IMR-90 (cell line): ENCODE measurements around the gene BBIP1. TPM values are rescaled to one million over a fixed set of nuclear protein-coding genes. Genes with fewer than 3 reads are reported as not detected.

Experiments used
- ATAC-seq: fragments of 200-7000 bp; cut with Tn5 transposase; 2 replicates; pipeline ENCODE4 v1.9.1; 2020; ENCODE audit warnings: low read depth, mild to moderate bottlenecking, moderate library complexity
- BruUV-seq: library from RNA; stranded (reverse); fragments of 400-500 nt; replicated peaks from 2 replicates; lab custom pipeline; 2021; lab: Mats Ljungman, UMichigan
- CTCF ChIA-PET: fragments of 300-600 bp; formaldehyde crosslinking; extraction: SDS; loops from one replicate; lab custom pipeline; 2021; ENCODE audit warnings: antibody characterized with exemption; lab: Yijun Ruan, JAX
- POLR2A ChIA-PET: fragments of 300-600 bp; sonication (Branson Sonifier 250); formaldehyde crosslinking; loops from one replicate; lab custom pipeline; 2022; ENCODE audit warnings: antibody characterized with exemption; ENCODE audit not compliant: unreplicated experiment; lab: Charles Lee
- DNase-seq: peaks from one replicate; pipeline ENCODE4 v3.0.0; 2013
- H2AFZ ChIP-seq: replicated peaks from 2 replicates; pipeline ENCODE3; 2013; ENCODE audit warnings: low read length, mild to moderate bottlenecking; ENCODE audit not compliant: poor library complexity
- H2AK5ac ChIP-seq: 2 replicates; pipeline ENCODE4 v1.6.1; 2013; ENCODE audit warnings: low read depth, low read length, inconsistent platforms
- H2AK9ac ChIP-seq: replicated peaks from 2 replicates; pipeline ENCODE3; 2013; ENCODE audit warnings: mild to moderate bottlenecking, low read depth, low read length, moderate library complexity; ENCODE audit not compliant: poor library complexity
- H2BK120ac ChIP-seq: 2 replicates; pipeline ENCODE4 v1.6.1; 2013; ENCODE audit warnings: low read depth, low read length, inconsistent platforms
- H2BK15ac ChIP-seq: 3 replicates; pipeline ENCODE4 v1.6.1; 2013; ENCODE audit warnings: low read depth, low read length, inconsistent platforms
- H2BK20ac ChIP-seq: 2 replicates; pipeline ENCODE4 v1.6.1; 2013; ENCODE audit warnings: low read depth, mild to moderate bottlenecking, inconsistent platforms, low read length, moderate library complexity
- H2BK5ac ChIP-seq: 2 replicates; pipeline ENCODE4 v1.6.1; 2013; ENCODE audit warnings: mild to moderate bottlenecking, low read depth, low read length, inconsistent platforms; ENCODE audit not compliant: poor library complexity, severe bottlenecking
- H3K14ac ChIP-seq: replicated peaks from 2 replicates; pipeline ENCODE4 v1.6.1; 2013; ENCODE audit warnings: low read depth, low read length, inconsistent platforms
- H3K18ac ChIP-seq: 2 replicates; pipeline ENCODE4 v1.6.1; 2013; ENCODE audit warnings: low read depth, low read length, control low read depth
- H3K23ac ChIP-seq: 2 replicates; pipeline ENCODE4 v1.6.1; 2013; ENCODE audit warnings: low read depth, low read length, inconsistent platforms
- H3K27ac ChIP-seq: 2 replicates; pipeline ENCODE4 v1.5.1; 2013; ENCODE audit warnings: mild to moderate bottlenecking, control low read depth, low read length; ENCODE audit not compliant: insufficient read depth
- H3K27me3 ChIP-seq: 2 replicates; pipeline ENCODE4 v1.6.1; 2013; ENCODE audit warnings: low read length; ENCODE audit not compliant: control insufficient read depth, insufficient read depth
- H3K36me3 ChIP-seq: 2 replicates; pipeline ENCODE4 v1.6.1; 2013; ENCODE audit warnings: low read length, mixed read lengths; ENCODE audit not compliant: control insufficient read depth, insufficient read depth
- H3K4ac ChIP-seq: 2 replicates; pipeline ENCODE4 v1.6.1; 2013; ENCODE audit warnings: low read depth, low read length, inconsistent platforms
- H3K4me1 ChIP-seq: 2 replicates; pipeline ENCODE4 v1.6.1; 2013; ENCODE audit warnings: low read length, mixed read lengths; ENCODE audit not compliant: control insufficient read depth, insufficient read depth
- H3K4me2 ChIP-seq: 2 replicates; pipeline ENCODE4 v1.6.1; 2013; ENCODE audit warnings: low read depth, mild to moderate bottlenecking, control low read depth, low read length, moderate library complexity
- H3K4me3 ChIP-seq: 2 replicates; pipeline ENCODE4 v1.5.1; 2013; ENCODE audit warnings: low read depth, mild to moderate bottlenecking, control low read depth, low read length, moderate library complexity; ENCODE audit not compliant: insufficient read depth
- H3K56ac ChIP-seq: 2 replicates; pipeline ENCODE4 v1.6.1; 2013; ENCODE audit warnings: low read length, inconsistent platforms; ENCODE audit not compliant: insufficient read depth; ENCODE audit errors: extremely low read depth
- H3K79me1 ChIP-seq, 2 experiments: 2 replicates each; pipeline ENCODE4 v1.6.1; 2013; ENCODE audit warnings: low read length in 2 of 2, inconsistent platforms in 1 of 2, low read depth in 1 of 2
- H3K9ac ChIP-seq: 2 replicates; pipeline ENCODE4 v1.6.1; 2013; ENCODE audit warnings: low read depth, low read length, control low read depth
- H3K9me1 ChIP-seq: 2 replicates; pipeline ENCODE4 v1.6.1; 2013; ENCODE audit warnings: low read length, inconsistent platforms; ENCODE audit not compliant: insufficient read depth
- H3K9me3 ChIP-seq: 2 replicates; pipeline ENCODE4 v1.6.1; 2013; ENCODE audit warnings: low read length; ENCODE audit not compliant: control insufficient read depth, insufficient read depth
- H4K20me1 ChIP-seq: 2 replicates; pipeline ENCODE4 v1.6.1; 2013; ENCODE audit warnings: low read length, inconsistent platforms; ENCODE audit not compliant: insufficient read depth
- H4K5ac ChIP-seq: 2 replicates; pipeline ENCODE4 v1.6.1; 2013; ENCODE audit warnings: mild to moderate bottlenecking, low read depth, low read length, control low read depth
- H4K8ac ChIP-seq, 2 experiments: 2 replicates each; pipeline ENCODE4 v1.6.1; 2013; ENCODE audit warnings: low read depth in 2 of 2, low read length in 2 of 2, control low read depth in 1 of 2, inconsistent platforms in 1 of 2
- H4K91ac ChIP-seq: 2 replicates; pipeline ENCODE4 v1.6.1; 2013; ENCODE audit warnings: low read depth, low read length, inconsistent platforms; ENCODE audit not compliant: insufficient read depth
- CHD1 ChIP-seq: IDR thresholded peaks from 2 replicates; pipeline ENCODE4 v1.6.1; 2012; ENCODE audit warnings: low read depth, low read length, improper control_type of control experiment
- FOS ChIP-seq: fragments of 150-350 bp; IDR thresholded peaks from 2 replicates; pipeline ENCODE4 v1.6.1; 2016; ENCODE audit warnings: low read depth, low read length
- MAFK ChIP-seq: IDR thresholded peaks from 2 replicates; pipeline ENCODE4 v1.6.1; 2012; ENCODE audit warnings: low read depth, low read length, improper control_type of control experiment
- USF2 ChIP-seq: fragments of 150-350 bp; IDR thresholded peaks from 2 replicates; pipeline ENCODE4 v1.6.1; 2017; ENCODE audit warnings: mild to moderate bottlenecking, antibody characterized with exemption, low read length, low read depth
- WGBS, 2 experiments: methylation state at CpG; one replicate each; pipeline versions ENCODE4 v1.1.5 to v1.1.7; 2013; ENCODE audit warnings: missing lambda C conversion rate in 2 of 2; ENCODE audit not compliant: insufficient read length in 1 of 2; ENCODE audit errors: extremely low coverage in 2 of 2; 5-methylcytosine and 5-hydroxymethylcytosine counted together
- dilution Hi-C: fragments of 300-500 bp; cut with HindIII; formaldehyde crosslinking; loops from one replicate; pipeline ENCODE4 v1.14.3; 2018; ENCODE audit warnings: low sequenced_read_pairs; ENCODE audit not compliant: unreplicated experiment
- in situ Hi-C: fragments of 300-500 bp; cut with MboI; formaldehyde crosslinking; loops from 3 replicates; pipeline ENCODE4 v1.14.3; 2019; ENCODE audit warnings: low sequenced_read_pairs, inconsistent platforms, mixed read lengths
- intact Hi-C: fragments of 100-400 bp; cut with micrococcal nuclease; formaldehyde crosslinking; loops from 2 replicates; pipeline ENCODE4 v1.10.0; 2022
- polyA plus RNA-seq, 3 experiments: library from polyadenylated mRNA; depleted of rRNA; stranded (reverse); fragments of >200 nt; gene quantifications; 2 replicates each; pipeline ENCODE4 v1.2.3, GENCODE V29; 2012; ENCODE audit warnings: low replicate concordance in 1 of 3
- total RNA-seq: library from RNA; depleted of rRNA; stranded (reverse); fragments of >200 nt; gene quantifications from 2 replicates; pipeline ENCODE4 v1.2.3, GENCODE V29; 2012

BBIP1 gene
- total and polyA plus RNA-seq, 2 of the 4 experiments (the other 2 are of a cell fraction): 17.4 to 19.9 TPM

- BruUV-seq: no TSS peak
- Histone ChIP-seq H3K4ac (no peak overlapping the region), H3K4me1 (peaks cover 2% of the 10 kb centered on the region; the same call in 1 of the 2 replicates), H2AK9ac (no peak overlapping the region), H2BK5ac (no peak overlapping the region), H3K18ac (no peak overlapping the region), H3K27me3 (no peaks in the 10 kb centered on the region), H3K4me2 (no peak overlapping the region; the same call in 1 of the 2 replicates), H3K9ac (no peak overlapping the region), H2BK20ac (no peak overlapping the region), H4K8ac (no peak overlapping the region), H3K27ac (no peak overlapping the region), H3K4me3 (no peak overlapping the region), H3K79me1 (peaks cover 0 to 6% of the 10 kb centered on the region in 2 experiments; a peak in 3 of 4 replicates), H4K91ac (no peak overlapping the region), H4K20me1 (no peaks in the 10 kb centered on the region; the same call in 1 of the 2 replicates), H2BK15ac (no peak overlapping the region), H3K36me3 (peaks cover 8% of the 10 kb centered on the region), H3K9me1 (no peaks in the 10 kb centered on the region; the same call in 1 of the 2 replicates), H3K23ac (no peak overlapping the region), H3K14ac (no peak overlapping the region), H4K5ac (no peak overlapping the region), H2BK120ac (no peak overlapping the region), H3K9me3 (no peaks in the 10 kb centered on the region), H3K56ac (no peak overlapping the region), H2AFZ (no peak overlapping the region), H2AK5ac (no peak overlapping the region)
- POLR2A ChIA-PET: no interaction called here
- intact Hi-C loops: no loop called here
- TF ChIP-seq FOS (no peak), USF2 (no peak), MAFK (no peak), CHD1 (no peak)
- CTCF ChIA-PET: interaction anchor here (0.6 to 0.9 kb wide), 2 partner anchors 18 to 134 kb away, joined by 3 to 4 read pairs; no protein-coding TSS in a partner anchor
- DNase-seq (no peak), ATAC-seq (no peak)
- in situ Hi-C loops: loop anchor here (10.0 kb wide), 1 partner anchor 575 kb away; the partner anchor contains the start of gene SMNDC1
- dilution Hi-C loops: no loop called here
- no CpG with 5 or more reads among the region's 3 CpGs for WGBS, 2 experiments
These were observed 39.0 kb downstream of the BBIP1 start for GRCh38 chr10:110880012-110880411.
